WTC11 (cell line): ENCODE results near the gene ZNF277. TPM values are rescaled to one million over a fixed set of nuclear protein-coding genes. Genes with fewer than 3 reads are reported as not detected.

Source experiments
- ATAC-seq: fragments of 200-7000 bp; cut with Tn5 transposase; 2 replicates; pipeline ENCODE4 v1.10.0; 2021; ENCODE audit warnings: mild to moderate bottlenecking, moderate library complexity
- CTCF ChIA-PET: fragments of 300-600 bp; sonication (Branson Sonifier 250); formaldehyde crosslinking; loops from one replicate; lab custom pipeline; 2021; ENCODE audit warnings: antibody characterized with exemption; lab: Charles Lee
- POLR2A ChIA-PET: fragments of 350-600 bp; sonication (Branson Sonifier 250); formaldehyde crosslinking; loops from one replicate; lab custom pipeline; 2021; ENCODE audit warnings: antibody characterized with exemption; lab: Charles Lee
- DNase-seq: peaks from one replicate; pipeline ENCODE4 v3.0.0; 2021; ENCODE audit warnings: low spot score
- H3K27ac Mint-ChIP-seq: 2 replicates; pipeline ENCODE4 v1.8.0; 2021; ENCODE audit warnings: mixed read lengths
- H3K27me3 Mint-ChIP-seq: 2 replicates; pipeline ENCODE4 v1.8.0; 2021; ENCODE audit warnings: low read depth, mild to moderate bottlenecking, moderate library complexity, mixed read lengths
- H3K36me3 Mint-ChIP-seq: 2 replicates; pipeline ENCODE4 v1.8.0; 2021; ENCODE audit warnings: mixed read lengths
- H3K4me1 Mint-ChIP-seq: 2 replicates; pipeline ENCODE4 v1.8.0; 2022; ENCODE audit warnings: mixed read lengths
- H3K4me3 Mint-ChIP-seq: 2 replicates; pipeline ENCODE4 v1.8.0; 2021; ENCODE audit warnings: mild to moderate bottlenecking, moderate library complexity, mixed read lengths
- H3K9me3 Mint-ChIP-seq: 2 replicates; pipeline ENCODE4 v1.8.0; 2021; ENCODE audit warnings: mixed read lengths
- CBFB ChIP-seq: sonication (generic); formaldehyde crosslinking; IDR thresholded peaks from 2 replicates; pipeline ENCODE4 v1.8.1; 2022; ENCODE audit warnings: mild to moderate bottlenecking, low read depth, missing genetic modification reagents
- CREB1 ChIP-seq: sonication (generic); formaldehyde crosslinking; IDR thresholded peaks from 2 replicates; pipeline ENCODE4 v1.8.0; 2023; ENCODE audit warnings: mild to moderate bottlenecking, missing genetic modification reagents
- EMX1 ChIP-seq: fragments of 250-450 bp; sonication (Bioruptor Pico); IDR thresholded peaks from 2 replicates; pipeline ENCODE4 v1.8.0; 2021; ENCODE audit warnings: mild to moderate bottlenecking
- ESRRA ChIP-seq: sonication (generic); formaldehyde crosslinking; IDR thresholded peaks from 2 replicates; pipeline ENCODE4 v1.8.1; 2022; ENCODE audit warnings: mild to moderate bottlenecking, missing genetic modification reagents, borderline replicate concordance
- FOXJ3 ChIP-seq: sonication (generic); formaldehyde crosslinking; IDR thresholded peaks from 2 replicates; pipeline ENCODE4 v1.9.0; 2021; ENCODE audit warnings: missing genetic modification reagents, mild to moderate bottlenecking, borderline replicate concordance
- FOXP1 ChIP-seq: sonication (generic); formaldehyde crosslinking; IDR thresholded peaks from 2 replicates; pipeline ENCODE4 v1.8.0; 2022; ENCODE audit warnings: missing genetic modification reagents, mild to moderate bottlenecking, moderate library complexity, borderline replicate concordance
- GABPB1 ChIP-seq: sonication (generic); formaldehyde crosslinking; IDR thresholded peaks from 2 replicates; pipeline ENCODE4 v1.8.1; 2023; ENCODE audit warnings: mild to moderate bottlenecking, missing genetic modification reagents
- PRRX2 ChIP-seq: fragments of 250-450 bp; sonication (Bioruptor Pico); IDR thresholded peaks from 2 replicates; pipeline ENCODE4 v1.8.0; 2021; ENCODE audit warnings: mild to moderate bottlenecking
- TP53 ChIP-seq: sonication (generic); formaldehyde crosslinking; IDR thresholded peaks from 2 replicates; pipeline ENCODE4 v1.8.1; 2023; ENCODE audit warnings: mild to moderate bottlenecking, missing genetic modification reagents
- ZNF219 ChIP-seq: sonication (generic); formaldehyde crosslinking; IDR thresholded peaks from 2 replicates; pipeline ENCODE4 v1.8.0; 2023; ENCODE audit warnings: missing genetic modification reagents, mild to moderate bottlenecking, borderline replicate concordance
- ZNF317 ChIP-seq: sonication (generic); formaldehyde crosslinking; IDR thresholded peaks from 2 replicates; pipeline ENCODE4 v1.8.1; 2023; ENCODE audit warnings: low read depth, mild to moderate bottlenecking, moderate library complexity, missing genetic modification reagents, borderline replicate concordance
- total RNA-seq: library from RNA; stranded (reverse); gene quantifications from 3 replicates; pipeline ENCODE4 v1.2.3, GENCODE V29; 2021
- TF ChIP-seq, protein P1 (sequence below): sonication (generic); formaldehyde crosslinking; IDR thresholded peaks from 2 replicates; pipeline ENCODE4 v1.8.0; 2022; ENCODE audit warnings: mild to moderate bottlenecking, missing genetic modification reagents
- TF ChIP-seq, protein P2 (sequence below): fragments of 250-450 bp; sonication (Bioruptor Pico); IDR thresholded peaks from 2 replicates; pipeline ENCODE4 v1.9.0; 2021; ENCODE audit warnings: mild to moderate bottlenecking
- TF ChIP-seq, protein P3 (sequence below): sonication (generic); formaldehyde crosslinking; IDR thresholded peaks from 2 replicates; pipeline ENCODE4 v1.8.1; 2022; ENCODE audit warnings: low read depth, missing genetic modification reagents, borderline replicate concordance
- TF ChIP-seq, protein P4 (sequence below): fragments of 250-450 bp; sonication (Bioruptor Pico); IDR thresholded peaks from 2 replicates; pipeline ENCODE4 v1.9.0; 2021; ENCODE audit warnings: mild to moderate bottlenecking, borderline replicate concordance
- TF ChIP-seq, protein P5 (sequence below): sonication (generic); formaldehyde crosslinking; IDR thresholded peaks from 2 replicates; pipeline ENCODE4 v1.8.1; 2023; ENCODE audit warnings: mild to moderate bottlenecking, missing genetic modification reagents, moderate library complexity
- TF ChIP-seq, protein P6 (sequence below): sonication (generic); formaldehyde crosslinking; IDR thresholded peaks from 2 replicates; pipeline ENCODE4 v1.8.0; 2022; ENCODE audit warnings: mild to moderate bottlenecking, missing genetic modification reagents

The ZNF277 gene
- total RNA-seq, 1 experiment from 2014 or later = 22.5 TPM

DNA sequence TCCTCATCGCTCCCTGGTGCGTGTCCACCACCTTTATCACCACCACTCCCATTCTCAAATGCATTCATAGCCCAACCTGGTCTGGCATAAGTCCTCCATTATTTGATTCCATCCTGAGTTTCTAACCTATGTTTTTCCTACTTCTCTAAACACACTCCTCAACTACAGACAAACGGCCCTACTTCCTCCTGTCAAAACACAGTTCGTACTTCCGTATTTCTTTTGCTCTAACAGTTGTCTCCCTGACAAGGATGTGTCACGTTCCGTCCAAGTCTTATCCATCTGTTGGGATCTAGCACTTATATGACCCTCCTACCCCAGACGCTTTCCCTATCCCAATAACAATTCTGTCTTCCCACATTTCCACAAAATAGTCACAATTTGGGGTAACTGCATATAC is 47.1 kb upstream of the ZNF277 start:
- Mint-ChIP-seq H3K4me1 (peaks cover 59% of the 10 kb centered on the region), H3K4me3 (no peak overlapping the region), H3K27me3 (no peaks in the 10 kb centered on the region)
- POLR2A ChIA-PET = interaction anchor here (1.3 kb wide), 1 partner anchor 46 kb away, joined by 3 read pairs; no protein-coding TSS in a partner anchor
- DNase-seq = no peak
- ATAC-seq = no peak
- TF ChIP-seq ZNF317 (CRISPR knock-in tag) = no peak
- no peak for TF ChIP-seq EMX1 (CRISPR knock-in tag)
- TF ChIP-seq CREB1 (CRISPR knock-in tag) = no peak
- TF ChIP-seq, protein P1, sequence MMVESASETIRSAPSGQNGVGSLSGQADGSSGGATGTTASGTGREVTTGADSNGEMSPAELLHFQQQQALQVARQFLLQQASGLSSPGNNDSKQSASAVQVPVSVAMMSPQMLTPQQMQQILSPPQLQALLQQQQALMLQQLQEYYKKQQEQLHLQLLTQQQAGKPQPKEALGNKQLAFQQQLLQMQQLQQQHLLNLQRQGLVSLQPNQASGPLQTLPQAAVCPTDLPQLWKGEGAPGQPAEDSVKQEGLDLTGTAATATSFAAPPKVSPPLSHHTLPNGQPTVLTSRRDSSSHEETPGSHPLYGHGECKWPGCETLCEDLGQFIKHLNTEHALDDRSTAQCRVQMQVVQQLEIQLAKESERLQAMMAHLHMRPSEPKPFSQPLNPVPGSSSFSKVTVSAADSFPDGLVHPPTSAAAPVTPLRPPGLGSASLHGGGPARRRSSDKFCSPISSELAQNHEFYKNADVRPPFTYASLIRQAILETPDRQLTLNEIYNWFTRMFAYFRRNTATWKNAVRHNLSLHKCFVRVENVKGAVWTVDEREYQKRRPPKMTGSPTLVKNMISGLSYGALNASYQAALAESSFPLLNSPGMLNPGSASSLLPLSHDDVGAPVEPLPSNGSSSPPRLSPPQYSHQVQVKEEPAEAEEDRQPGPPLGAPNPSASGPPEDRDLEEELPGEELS (CRISPR knock-in tag) = no peak
- no peak for TF ChIP-seq TP53 (CRISPR knock-in tag)
- TF ChIP-seq FOXP1 (CRISPR knock-in tag) = no peak
- TF ChIP-seq GABPB1 (CRISPR knock-in tag) = no peak
- TF ChIP-seq, protein P2, sequence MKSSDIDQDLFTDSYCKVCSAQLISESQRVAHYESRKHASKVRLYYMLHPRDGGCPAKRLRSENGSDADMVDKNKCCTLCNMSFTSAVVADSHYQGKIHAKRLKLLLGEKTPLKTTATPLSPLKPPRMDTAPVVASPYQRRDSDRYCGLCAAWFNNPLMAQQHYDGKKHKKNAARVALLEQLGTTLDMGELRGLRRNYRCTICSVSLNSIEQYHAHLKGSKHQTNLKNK (CRISPR knock-in tag) = no peak
- TF ChIP-seq ESRRA = no peak
- TF ChIP-seq, protein P3, sequence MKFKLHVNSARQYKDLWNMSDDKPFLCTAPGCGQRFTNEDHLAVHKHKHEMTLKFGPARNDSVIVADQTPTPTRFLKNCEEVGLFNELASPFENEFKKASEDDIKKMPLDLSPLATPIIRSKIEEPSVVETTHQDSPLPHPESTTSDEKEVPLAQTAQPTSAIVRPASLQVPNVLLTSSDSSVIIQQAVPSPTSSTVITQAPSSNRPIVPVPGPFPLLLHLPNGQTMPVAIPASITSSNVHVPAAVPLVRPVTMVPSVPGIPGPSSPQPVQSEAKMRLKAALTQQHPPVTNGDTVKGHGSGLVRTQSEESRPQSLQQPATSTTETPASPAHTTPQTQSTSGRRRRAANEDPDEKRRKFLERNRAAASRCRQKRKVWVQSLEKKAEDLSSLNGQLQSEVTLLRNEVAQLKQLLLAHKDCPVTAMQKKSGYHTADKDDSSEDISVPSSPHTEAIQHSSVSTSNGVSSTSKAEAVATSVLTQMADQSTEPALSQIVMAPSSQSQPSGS (CRISPR knock-in tag) = no peak
- TF ChIP-seq, protein P4, sequence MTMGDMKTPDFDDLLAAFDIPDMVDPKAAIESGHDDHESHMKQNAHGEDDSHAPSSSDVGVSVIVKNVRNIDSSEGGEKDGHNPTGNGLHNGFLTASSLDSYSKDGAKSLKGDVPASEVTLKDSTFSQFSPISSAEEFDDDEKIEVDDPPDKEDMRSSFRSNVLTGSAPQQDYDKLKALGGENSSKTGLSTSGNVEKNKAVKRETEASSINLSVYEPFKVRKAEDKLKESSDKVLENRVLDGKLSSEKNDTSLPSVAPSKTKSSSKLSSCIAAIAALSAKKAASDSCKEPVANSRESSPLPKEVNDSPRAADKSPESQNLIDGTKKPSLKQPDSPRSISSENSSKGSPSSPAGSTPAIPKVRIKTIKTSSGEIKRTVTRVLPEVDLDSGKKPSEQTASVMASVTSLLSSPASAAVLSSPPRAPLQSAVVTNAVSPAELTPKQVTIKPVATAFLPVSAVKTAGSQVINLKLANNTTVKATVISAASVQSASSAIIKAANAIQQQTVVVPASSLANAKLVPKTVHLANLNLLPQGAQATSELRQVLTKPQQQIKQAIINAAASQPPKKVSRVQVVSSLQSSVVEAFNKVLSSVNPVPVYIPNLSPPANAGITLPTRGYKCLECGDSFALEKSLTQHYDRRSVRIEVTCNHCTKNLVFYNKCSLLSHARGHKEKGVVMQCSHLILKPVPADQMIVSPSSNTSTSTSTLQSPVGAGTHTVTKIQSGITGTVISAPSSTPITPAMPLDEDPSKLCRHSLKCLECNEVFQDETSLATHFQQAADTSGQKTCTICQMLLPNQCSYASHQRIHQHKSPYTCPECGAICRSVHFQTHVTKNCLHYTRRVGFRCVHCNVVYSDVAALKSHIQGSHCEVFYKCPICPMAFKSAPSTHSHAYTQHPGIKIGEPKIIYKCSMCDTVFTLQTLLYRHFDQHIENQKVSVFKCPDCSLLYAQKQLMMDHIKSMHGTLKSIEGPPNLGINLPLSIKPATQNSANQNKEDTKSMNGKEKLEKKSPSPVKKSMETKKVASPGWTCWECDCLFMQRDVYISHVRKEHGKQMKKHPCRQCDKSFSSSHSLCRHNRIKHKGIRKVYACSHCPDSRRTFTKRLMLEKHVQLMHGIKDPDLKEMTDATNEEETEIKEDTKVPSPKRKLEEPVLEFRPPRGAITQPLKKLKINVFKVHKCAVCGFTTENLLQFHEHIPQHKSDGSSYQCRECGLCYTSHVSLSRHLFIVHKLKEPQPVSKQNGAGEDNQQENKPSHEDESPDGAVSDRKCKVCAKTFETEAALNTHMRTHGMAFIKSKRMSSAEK (CRISPR knock-in tag) = no peak
- TF ChIP-seq PRRX2 = no peak
- TF ChIP-seq, all 79 proteins: peak for 0
- H3K36me3 Mint-ChIP-seq = no peaks in the 10 kb centered on the region
- CTCF ChIA-PET = no interaction called here
- H3K27ac Mint-ChIP-seq = no peak overlapping the region; the same call in 1 of the 2 replicates
- no peaks in the 10 kb centered on the region for H3K9me3 Mint-ChIP-seq

DNA sequence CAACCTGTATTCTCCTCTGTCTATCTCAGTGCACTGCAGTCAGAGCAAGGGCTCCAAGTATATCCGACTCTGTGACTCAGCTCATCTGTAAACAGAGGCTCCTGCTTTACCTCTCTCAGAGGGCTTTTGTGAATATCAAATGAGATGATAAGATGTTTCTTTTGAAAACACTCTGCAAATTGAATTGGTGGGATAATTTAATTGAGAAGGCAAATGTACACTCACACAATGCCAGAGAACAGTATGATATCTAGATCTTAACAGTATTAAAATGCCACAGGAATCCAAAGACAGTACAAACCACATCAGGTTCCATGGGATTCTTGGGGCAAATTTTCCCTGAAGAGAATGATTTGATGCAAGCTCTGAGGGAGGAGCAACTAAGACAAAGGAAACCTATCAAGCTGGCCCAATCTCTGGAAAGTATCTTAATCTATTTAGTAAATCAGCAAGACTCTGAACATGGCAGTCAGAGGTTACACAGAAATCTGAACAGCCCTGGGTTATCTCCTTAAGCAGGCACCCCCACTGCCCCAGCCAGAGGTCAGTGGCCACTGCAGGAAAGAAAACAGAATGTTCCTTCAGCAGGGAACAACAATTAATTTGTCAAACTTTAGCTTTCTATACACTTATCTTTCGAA is 46.2 kb upstream of the ZNF277 start:
- no peaks in the 10 kb centered on the region for H3K9me3 Mint-ChIP-seq
- no peaks in the 10 kb centered on the region for H3K27me3 Mint-ChIP-seq
- TF ChIP-seq ZNF219 = no peak
- TF ChIP-seq FOXJ3 (CRISPR knock-in tag) = no peak
- TF ChIP-seq, protein P5, sequence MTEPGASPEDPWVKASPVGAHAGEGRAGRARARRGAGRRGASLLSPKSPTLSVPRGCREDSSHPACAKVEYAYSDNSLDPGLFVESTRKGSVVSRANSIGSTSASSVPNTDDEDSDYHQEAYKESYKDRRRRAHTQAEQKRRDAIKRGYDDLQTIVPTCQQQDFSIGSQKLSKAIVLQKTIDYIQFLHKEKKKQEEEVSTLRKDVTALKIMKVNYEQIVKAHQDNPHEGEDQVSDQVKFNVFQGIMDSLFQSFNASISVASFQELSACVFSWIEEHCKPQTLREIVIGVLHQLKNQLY = no peak
- TF ChIP-seq, protein P6, sequence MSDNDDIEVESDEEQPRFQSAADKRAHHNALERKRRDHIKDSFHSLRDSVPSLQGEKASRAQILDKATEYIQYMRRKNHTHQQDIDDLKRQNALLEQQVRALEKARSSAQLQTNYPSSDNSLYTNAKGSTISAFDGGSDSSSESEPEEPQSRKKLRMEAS = no peak
- no peak for TF ChIP-seq CBFB (CRISPR knock-in tag)
- peaks cover 50% of the 10 kb centered on the region for H3K4me1 Mint-ChIP-seq
- no peaks in the 10 kb centered on the region for H3K36me3 Mint-ChIP-seq
- CTCF ChIA-PET = no interaction called here
- POLR2A ChIA-PET = interaction anchor here (1.3 kb wide), 1 partner anchor 45 kb away, joined by 3 read pairs; no protein-coding TSS in a partner anchor
- peak overlapping the region; percentile 71 for H3K27ac Mint-ChIP-seq
- ATAC-seq (no peak), DNase-seq (no peak)
- no peak overlapping the region for H3K4me3 Mint-ChIP-seq
